HT1080 (cell line): ENCODE data around the gene GDF15. TPM values are rescaled to one million over a fixed set of nuclear protein-coding genes. Genes with fewer than 3 reads are reported as not detected.
"Not testable (repeated sequence)": the region's sequence is repeated elsewhere in the genome, so short reads cannot be mapped to it uniquely, and the experiment has no call there.

Experiments used
- DNase-seq: peaks from one replicate; pipeline ENCODE4 v3.0.0-alpha.2; 2015; ENCODE audit warnings: low read depth
- polyA plus RNA-seq, 2 experiments: library from polyadenylated mRNA; depleted of rRNA; stranded (reverse); fragments of >200 nt; gene quantifications; 2 replicates each; pipeline ENCODE4 v1.2.3, GENCODE V29; 2015
- total RNA-seq: library from RNA; depleted of rRNA; stranded (reverse); fragments of >200 nt; shearing (Covaris generic); gene quantifications from 2 replicates; pipeline ENCODE4 v1.2.3, GENCODE V29; 2014; rRNA removed

Gene GDF15
- 97.3 and 120 TPM in 2 replicates for total RNA-seq
- polyA plus RNA-seq (2015; cell fraction: cytosol; rRNA removed), result 870 and 872 TPM in 2 replicates
- 1,277 and 1,293 TPM in 2 replicates for polyA plus RNA-seq (2015; cell fraction: nucleus; rRNA removed)

- DNase-seq, result peak; percentile 89
These were observed at the start of gene GDF15 for GRCh38 chr19:18385675-18386542. GDF15 (plus strand) TSS chr19:18386158; CDS start chr19:18386190, 32 bp downstream.

- DNase-seq, result no peak
These were observed 47.4 kb upstream of the GDF15 start for GRCh38 chr19:18338541-18338940.

GRCh38 chr19:18339723-18340122, 46.2 kb upstream of the GDF15 start:
- DNase-seq, result peak; percentile 31

- DNase-seq, result peak; percentile 37
These were observed 45.6 kb upstream of the GDF15 start, which contains the start of gene PGPEP1 for GRCh38 chr19:18340190-18340989. PGPEP1 (plus strand) TSS chr19:18340598; CDS start chr19:18340682, 84 bp downstream.

- peak; percentile 63 for DNase-seq
These were observed 44.7 kb upstream of the GDF15 start for GRCh38 chr19:18340990-18341868.

GRCh38 chr19:18342090-18342632, 43.8 kb upstream of the GDF15 start:
- DNase-seq, result no peak

GRCh38 chr19:18344582-18344950, 41.4 kb upstream of the GDF15 start:
- DNase-seq, result no peak

GRCh38 chr19:18345296-18345695, 40.7 kb upstream of the GDF15 start:
- DNase-seq, result no peak

- DNase-seq, result no peak
These were observed 39.9 kb upstream of the GDF15 start for GRCh38 chr19:18346091-18346490.

GRCh38 chr19:18348171-18348570, 37.8 kb upstream of the GDF15 start:
- no peak for DNase-seq

GRCh38 chr19:18348818-18349339, 37.1 kb upstream of the GDF15 start:
- DNase-seq, result not testable (repeated sequence)

GRCh38 chr19:18349524-18350128, 36.3 kb upstream of the GDF15 start:
- peak; percentile 37 for DNase-seq

GRCh38 chr19:18350490-18350889, 35.5 kb upstream of the GDF15 start:
- DNase-seq, result no peak

GRCh38 chr19:18351544-18351943, 34.4 kb upstream of the GDF15 start:
- DNase-seq, result no peak

- no peak for DNase-seq
These were observed 32.5 kb upstream of the GDF15 start for GRCh38 chr19:18353378-18354005.

- not testable (repeated sequence) for DNase-seq
These were observed 31.2 kb upstream of the GDF15 start for GRCh38 chr19:18354743-18355142.

GRCh38 chr19:18357041-18357440, 28.9 kb upstream of the GDF15 start:
- DNase-seq, result no peak

- no peak for DNase-seq
These were observed 24.3 kb upstream of the GDF15 start for GRCh38 chr19:18361646-18362045.

GRCh38 chr19:18362934-18363542, 22.9 kb upstream of the GDF15 start:
- no peak for DNase-seq
